HG03571 (cell line): ENCODE measurements around the gene EEF1G.

Source experiments
- ATAC-seq: cut with Tn5 transposase; IDR thresholded peaks from one replicate; pipeline ENCODE4 v1.9.1; 2021; ENCODE audit not compliant: unreplicated experiment

EEF1G gene

DNA sequence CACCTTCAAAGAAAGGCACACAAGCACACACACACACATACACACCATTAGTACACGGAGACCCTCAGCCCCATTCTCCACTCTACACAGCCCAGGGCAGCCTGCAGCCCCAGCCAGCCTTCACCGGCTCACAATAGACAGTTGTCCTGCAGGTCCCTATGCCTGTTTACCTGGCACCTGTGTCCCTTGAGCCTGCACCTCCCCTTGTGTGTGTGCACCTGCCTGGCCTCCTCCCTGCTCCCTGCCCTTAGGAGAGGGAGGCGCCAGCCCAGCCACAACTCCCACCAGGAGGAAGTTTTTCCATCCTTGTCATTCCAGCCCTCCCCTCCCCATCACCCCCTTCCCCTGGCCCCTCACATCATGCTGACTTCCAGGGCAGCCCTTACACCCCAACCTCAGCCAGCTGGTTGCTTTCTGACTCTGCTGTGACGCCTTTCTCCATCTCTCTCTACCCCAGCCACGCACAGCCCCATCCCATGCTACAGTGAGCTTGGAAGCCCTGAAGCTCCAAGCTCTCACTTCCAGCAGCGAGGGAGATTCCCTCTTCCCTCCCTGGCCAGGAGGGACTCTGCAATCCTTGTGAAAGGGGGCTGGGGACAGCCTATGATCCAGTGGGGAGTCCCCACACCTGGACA is 31.5 kb downstream of the EEF1G start:
- no peak for ATAC-seq

DNA sequence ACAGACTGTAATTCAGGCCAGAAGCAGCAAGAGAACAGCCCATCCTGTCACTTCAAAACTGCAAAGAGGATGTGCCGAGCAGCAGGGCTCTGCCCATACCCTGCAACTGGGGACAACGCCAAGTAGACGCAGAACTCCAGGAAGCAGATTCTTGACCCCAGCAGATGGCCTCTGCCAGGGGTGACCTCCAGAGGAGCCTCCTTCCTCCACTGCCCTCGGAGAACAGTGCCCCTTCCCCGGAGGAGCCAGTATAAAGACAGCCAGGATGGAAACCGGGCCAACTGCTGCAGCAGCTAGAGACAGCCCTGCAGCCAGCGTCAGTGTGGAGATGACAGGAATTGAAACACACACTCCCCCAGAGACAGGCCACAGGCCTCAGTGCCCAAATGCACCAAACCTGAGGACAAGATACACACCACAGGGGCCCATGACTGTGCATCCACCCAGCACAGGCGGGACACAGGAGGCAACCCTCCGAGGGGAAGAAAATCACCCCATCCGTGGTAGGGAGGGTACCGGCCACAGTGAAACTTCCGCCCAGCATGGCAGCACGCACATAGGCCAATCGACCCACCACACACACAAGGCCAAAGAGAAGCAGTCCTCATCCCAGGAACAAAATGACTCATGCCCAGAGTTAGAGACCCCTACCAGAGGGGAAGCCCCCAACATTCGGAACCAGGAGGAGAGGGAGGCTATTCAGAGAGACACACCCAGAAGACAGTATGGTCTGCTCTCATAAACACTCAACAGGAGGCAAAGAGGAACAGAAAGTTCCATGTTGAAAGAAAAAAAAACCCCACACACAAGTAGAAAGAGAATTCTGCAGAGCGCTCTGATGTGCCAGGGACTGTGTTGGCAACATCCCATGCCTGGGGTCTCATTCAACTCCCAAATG is 32.6 kb downstream of the EEF1G start:
- peak; percentile 50 for ATAC-seq

DNA sequence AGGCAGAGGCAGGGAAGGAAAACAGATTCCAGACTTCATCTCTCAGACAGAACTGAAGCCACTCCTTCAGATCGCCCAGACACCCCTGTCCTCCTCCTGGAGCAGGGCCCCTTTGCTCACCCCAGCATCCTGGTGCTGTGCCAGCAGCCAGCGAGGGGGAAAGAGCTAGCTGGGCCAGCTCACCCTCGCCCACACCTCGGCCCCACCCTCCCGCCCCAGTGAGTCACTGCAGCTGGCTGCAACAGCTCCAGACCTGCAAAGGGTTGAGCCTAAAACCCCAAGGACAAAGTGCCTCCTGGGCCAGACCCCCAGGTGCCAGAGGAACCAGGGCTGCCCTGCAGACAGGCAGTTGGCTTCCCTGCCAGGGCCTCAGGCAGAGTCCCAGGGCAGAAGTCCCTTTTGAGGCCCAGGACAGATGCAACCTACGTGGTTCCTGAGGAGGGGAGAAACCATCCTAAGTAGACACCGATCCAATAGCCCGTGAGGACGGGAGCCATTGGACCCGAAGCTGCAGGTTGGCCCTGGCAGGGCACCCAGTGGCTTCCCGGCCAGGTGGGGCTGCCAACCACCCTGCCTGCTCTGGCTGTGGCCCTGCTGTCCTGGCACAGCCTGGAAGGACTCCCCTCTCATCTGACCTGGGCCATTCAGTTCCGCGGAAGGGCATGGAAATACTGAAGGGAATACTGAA is 34.3 kb downstream of the EEF1G start:
- ATAC-seq: no peak

GRCh38 chr11:62538470-62539237 is 35.0 kb downstream of the EEF1G start:
- no peak for ATAC-seq

- no peak for ATAC-seq
These were observed 37.3 kb downstream of the EEF1G start for GRCh38 chr11:62536301-62536957.

- no peak for ATAC-seq
These were observed 37.9 kb downstream of the EEF1G start for GRCh38 chr11:62535802-62536201.

DNA sequence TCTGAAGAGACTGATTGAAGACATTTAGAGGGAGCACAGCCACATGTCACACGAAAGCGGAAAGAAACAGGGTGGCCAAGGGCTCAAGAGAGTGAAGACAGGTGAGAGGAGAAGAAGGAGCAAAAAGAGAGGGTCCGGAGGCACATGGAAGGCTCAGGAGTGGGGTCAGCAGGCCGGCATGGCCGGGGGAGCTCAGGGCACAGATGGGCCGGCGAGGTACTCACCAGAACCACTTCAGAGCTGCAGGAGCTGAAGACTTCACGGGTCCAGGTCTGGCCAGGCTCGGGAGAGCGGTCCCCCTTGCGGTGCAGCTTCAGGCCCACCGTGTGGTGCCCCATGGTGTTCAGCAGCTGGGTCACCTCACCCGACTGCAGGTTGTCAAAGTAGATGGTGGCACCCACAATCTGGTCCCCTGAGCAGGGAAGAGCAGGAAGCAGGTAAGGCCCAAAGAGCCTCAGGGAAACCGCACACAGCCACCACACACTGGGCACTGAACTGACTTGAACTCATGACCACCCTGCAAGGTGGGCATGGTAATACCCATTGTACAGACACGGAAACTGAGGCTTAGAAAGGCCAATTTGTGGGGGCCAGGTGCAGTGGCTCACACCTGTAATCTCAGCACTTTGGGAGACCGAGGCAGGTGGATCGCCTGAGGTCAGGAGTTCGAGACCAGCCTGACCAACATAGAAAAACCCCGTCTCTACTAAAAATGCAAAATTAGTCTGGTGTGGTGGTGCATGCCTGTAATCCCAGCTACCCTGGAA is 38.7 kb downstream of the EEF1G start:
- ATAC-seq: no peak

DNA sequence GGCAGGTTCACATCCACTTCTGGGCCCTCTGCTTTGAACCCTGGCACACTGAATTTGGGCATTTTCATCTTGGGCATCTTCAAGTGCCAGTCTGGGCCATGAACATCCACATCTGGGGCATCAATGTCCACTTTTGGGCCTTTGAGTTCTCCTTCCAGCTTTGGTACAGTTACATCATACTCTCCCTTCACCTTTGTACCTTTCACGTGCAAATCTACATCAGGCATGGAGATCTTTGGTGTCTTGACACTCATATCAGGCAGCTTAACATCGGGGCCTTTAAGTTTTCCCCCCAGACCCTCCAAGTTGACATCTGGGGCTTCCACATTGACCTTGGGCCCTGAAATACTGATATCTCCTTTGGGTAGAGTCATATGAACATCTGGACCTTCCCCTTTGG is 41.6 kb downstream of the EEF1G start:
- ATAC-seq: no peak

DNA sequence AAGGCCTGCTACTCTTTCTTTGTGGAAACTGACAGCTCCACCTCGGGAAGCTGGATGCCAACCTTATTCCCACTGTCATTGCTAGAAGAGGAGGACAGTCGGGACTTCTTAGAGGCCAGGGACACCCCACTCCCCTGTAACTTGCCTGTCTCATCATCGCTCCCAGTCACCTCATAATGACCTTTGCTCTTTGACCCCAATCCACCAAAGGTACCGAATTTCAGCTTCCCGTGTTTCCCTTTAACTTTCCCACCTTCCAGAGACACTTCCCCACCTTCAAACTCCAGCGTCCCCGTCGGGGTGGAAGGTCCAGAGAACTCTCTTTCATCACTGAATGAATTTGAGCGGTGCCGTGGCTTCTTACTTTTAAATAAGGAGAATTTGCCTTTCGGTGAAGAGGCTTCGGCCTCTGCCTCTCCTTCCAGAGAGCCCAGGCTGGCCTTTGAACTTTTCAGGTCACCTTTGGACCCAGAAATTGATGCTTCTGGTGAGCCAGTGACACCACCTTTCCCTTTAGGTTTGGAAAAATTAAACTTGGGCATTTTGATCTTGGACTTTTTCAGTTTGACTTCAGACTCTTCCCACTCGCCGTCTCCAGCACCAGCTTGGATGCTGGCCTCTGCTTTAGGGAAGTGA is 56.8 kb downstream of the EEF1G start:
- ATAC-seq: no peak

- ATAC-seq: no peak
These were observed 59.5 kb downstream of the EEF1G start for GRCh38 chr11:62514151-62514550.

GRCh38 chr11:62513626-62514025 is 60.1 kb downstream of the EEF1G start:
- ATAC-seq: no peak

- no peak for ATAC-seq
These were observed 60.7 kb downstream of the EEF1G start for GRCh38 chr11:62512961-62513360.
